Testis (tissue), 3 donors: ENCODE measurements around the gene ADSS2. TPM values are rescaled to one million over a fixed set of nuclear protein-coding genes. Genes with fewer than 3 reads are reported as not detected.

Source experiments
- DNase-seq: peaks from one replicate; pipeline ENCODE4 v3.0.0-alpha.2; 2019
- H3K27ac ChIP-seq, 2 donors: fragments of 200-600 bp; sonication (generic); one replicate each; pipeline ENCODE4 v1.5.1; 2019
- H3K27me3 ChIP-seq: fragments of 200-600 bp; sonication (generic); one replicate; pipeline ENCODE4 v1.5.1; 2019
- H3K36me3 ChIP-seq: fragments of 200-600 bp; sonication (generic); one replicate; pipeline ENCODE4 v1.5.1; 2017; ENCODE audit warnings: low read depth; ENCODE audit errors: missing control alignments
- H3K4me1 ChIP-seq: fragments of 200-600 bp; sonication (generic); one replicate; pipeline ENCODE4 v1.5.1; 2019
- H3K4me3 ChIP-seq, 2 donors: fragments of 200-600 bp; sonication (generic); one replicate each; pipeline ENCODE4 v1.5.1; 2017 to 2019
- H3K9me3 ChIP-seq: fragments of 200-600 bp; sonication (generic); one replicate; pipeline ENCODE4 v1.5.1; 2017
- POLR2A ChIP-seq: fragments of 450-650 bp; IDR thresholded peaks from one replicate; pipeline ENCODE4 v1.6.1; 2017; ENCODE audit warnings: antibody characterized with exemption, mild to moderate bottlenecking, moderate library complexity
- WGBS, 2 donors: methylation state at CpG; one replicate each; pipeline ENCODE4 v1.1.5; 2018; 5-methylcytosine and 5-hydroxymethylcytosine counted together
- intact Hi-C: fragments of 100-400 bp; cut with DNase I; formaldehyde crosslinking; loops from one replicate; pipeline ENCODE4 v1.15.1; 2023; ENCODE audit warnings: low total_unique reads
- polyA plus RNA-seq: library from polyadenylated mRNA; stranded (reverse); fragments of 350-450 nt; fragmentation: Illumina TruSeq; extraction: RNeasy Lipid Tissue Mini Kit (QIAGEN cat#74804); gene quantifications from one replicate; pipeline ENCODE4 v1.2.3, GENCODE V29; 2014; ENCODE audit warnings: low read depth, low replicate concordance; ENCODE audit not compliant: insufficient read depth
- total RNA-seq, 2 donors: library from RNA; depleted of rRNA; stranded (reverse); fragments of >200 nt; gene quantifications; one replicate each; pipeline ENCODE4 v1.2.3, GENCODE V29; 2016
- TF ChIP-seq, protein P1 (sequence below), 3 experiments: fragments of 450-650 bp in 2 of 3; fragments of 200-600 bp in 1 of 3; sonication (generic) in 1 of 3; IDR thresholded peaks; one replicate each; pipeline ENCODE4 v1.5.1; 2016 to 2019; ENCODE audit warnings: antibody characterized with exemption in 3 of 3, mild to moderate bottlenecking in 2 of 3, moderate library complexity in 1 of 3

The ADSS2 gene
- total and polyA plus RNA-seq, 3 donors from 2014 or later = 61.0 to 96.2 (median 76.3) TPM

DNA sequence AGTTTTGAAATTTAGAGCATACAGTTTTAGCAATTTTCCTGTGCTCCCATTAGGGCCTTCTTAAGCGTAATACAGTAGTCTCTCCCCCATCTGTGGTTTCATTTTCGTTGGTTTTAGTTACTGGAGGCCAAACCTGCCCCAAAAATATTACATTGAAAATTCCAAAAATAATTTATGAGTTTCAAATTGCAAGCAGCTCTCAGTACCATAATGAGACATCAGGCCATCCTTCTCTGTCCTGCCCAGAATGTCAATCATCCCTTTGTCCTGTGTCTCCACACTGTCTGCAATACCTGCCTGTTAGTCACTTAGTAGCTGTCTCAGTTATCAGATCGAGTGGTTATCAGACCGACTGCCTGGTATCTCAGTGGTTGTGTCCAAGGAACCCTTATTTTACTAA lies 45.4 kb downstream of the ADSS2 start:
- H3K27me3 ChIP-seq = no peaks in the 10 kb centered on the region

GRCh38 chr1:244405856-244406255 lies 45.9 kb downstream of the ADSS2 start:
- no peak for DNase-seq
- Histone ChIP-seq H3K9me3 (no peaks in the 10 kb centered on the region), H3K4me3 (no peak overlapping the region), H3K4me1 (no peaks in the 10 kb centered on the region), H3K27me3 (no peaks in the 10 kb centered on the region), H3K27ac (no peak overlapping the region), H3K36me3 (no peaks in the 10 kb centered on the region)
- TF ChIP-seq POLR2A = no peak
- TF ChIP-seq, protein P1, sequence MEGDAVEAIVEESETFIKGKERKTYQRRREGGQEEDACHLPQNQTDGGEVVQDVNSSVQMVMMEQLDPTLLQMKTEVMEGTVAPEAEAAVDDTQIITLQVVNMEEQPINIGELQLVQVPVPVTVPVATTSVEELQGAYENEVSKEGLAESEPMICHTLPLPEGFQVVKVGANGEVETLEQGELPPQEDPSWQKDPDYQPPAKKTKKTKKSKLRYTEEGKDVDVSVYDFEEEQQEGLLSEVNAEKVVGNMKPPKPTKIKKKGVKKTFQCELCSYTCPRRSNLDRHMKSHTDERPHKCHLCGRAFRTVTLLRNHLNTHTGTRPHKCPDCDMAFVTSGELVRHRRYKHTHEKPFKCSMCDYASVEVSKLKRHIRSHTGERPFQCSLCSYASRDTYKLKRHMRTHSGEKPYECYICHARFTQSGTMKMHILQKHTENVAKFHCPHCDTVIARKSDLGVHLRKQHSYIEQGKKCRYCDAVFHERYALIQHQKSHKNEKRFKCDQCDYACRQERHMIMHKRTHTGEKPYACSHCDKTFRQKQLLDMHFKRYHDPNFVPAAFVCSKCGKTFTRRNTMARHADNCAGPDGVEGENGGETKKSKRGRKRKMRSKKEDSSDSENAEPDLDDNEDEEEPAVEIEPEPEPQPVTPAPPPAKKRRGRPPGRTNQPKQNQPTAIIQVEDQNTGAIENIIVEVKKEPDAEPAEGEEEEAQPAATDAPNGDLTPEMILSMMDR (IDR thresholded peaks at IDR 0.05) = no peak
- 84 to 86% methylated on average over 2 of the region's 2 CpGs for WGBS, 2 donors
- intact Hi-C loops = no loop called here

More for the DNA sequence above, 45.4 kb downstream of the ADSS2 start:
- Histone ChIP-seq H3K36me3 (no peaks in the 10 kb centered on the region), H3K27ac (no peak overlapping the region), H3K4me3 (no peak overlapping the region), H3K4me1 (no peaks in the 10 kb centered on the region), H3K9me3 (no peaks in the 10 kb centered on the region)
- intact Hi-C loops = no loop called here
- DNase-seq = no peak
- no peak for TF ChIP-seq POLR2A
- TF ChIP-seq, protein P1 (IDR thresholded peaks at IDR 0.05) = no peak
- 75 to 79% methylated on average over 4 of the region's 4 CpGs for WGBS, 2 donors

- intact Hi-C loops = no loop called here
- TF ChIP-seq POLR2A = no peak
- TF ChIP-seq, protein P1 (IDR thresholded peaks at IDR 0.05) = no peak
- H3K27ac ChIP-seq = no peak overlapping the region
- no peak for DNase-seq
- no peaks in the 10 kb centered on the region for H3K36me3 ChIP-seq
- no peaks in the 10 kb centered on the region for H3K4me1 ChIP-seq
- no peaks in the 10 kb centered on the region for H3K27me3 ChIP-seq
- H3K9me3 ChIP-seq = no peaks in the 10 kb centered on the region
- no peak overlapping the region for H3K4me3 ChIP-seq
These were observed 48.3 kb downstream of the ADSS2 start for GRCh38 chr1:244403431-244403830.

GRCh38 chr1:244400974-244401373 lies 50.7 kb downstream of the ADSS2 start:
- Histone ChIP-seq H3K36me3 (no peaks in the 10 kb centered on the region), H3K4me3 (no peak overlapping the region), H3K27ac (no peak overlapping the region), H3K27me3 (no peaks in the 10 kb centered on the region), H3K4me1 (no peaks in the 10 kb centered on the region), H3K9me3 (no peaks in the 10 kb centered on the region)
- no peak for DNase-seq
- WGBS, 2 donors = 97 to 98% methylated on average over 2 of the region's 2 CpGs
- TF ChIP-seq, protein P1 (IDR thresholded peaks at IDR 0.05) = no peak
- no peak for TF ChIP-seq POLR2A
- intact Hi-C loops = no loop called here

GRCh38 chr1:244397131-244397530 lies 54.6 kb downstream of the ADSS2 start:
- Histone ChIP-seq H3K27me3 (no peaks in the 10 kb centered on the region), H3K4me3 (no peak overlapping the region), H3K36me3 (no peaks in the 10 kb centered on the region), H3K4me1 (no peaks in the 10 kb centered on the region), H3K27ac (no peak overlapping the region), H3K9me3 (no peaks in the 10 kb centered on the region)
- no peak for TF ChIP-seq POLR2A
- TF ChIP-seq, protein P1 (IDR thresholded peaks at IDR 0.05) = no peak
- intact Hi-C loops = no loop called here
- DNase-seq = no peak
